CD4-positive, alpha-beta T cell treated with Interferon gamma for 1 hour (primary cell): ENCODE measurements around the gene AZI2.

Experiments used
- DNase-seq: peaks from one replicate; pipeline ENCODE4 v3.0.0-alpha.2; 2020

AZI2 gene

GRCh38 chr3:28348629-28349468 lies at the start of gene AZI2, which contains the start of gene ZCWPW2:
Gene AZI2, minus strand, starts transcription at chr3:28348824. Its CDS starts 8,207 bp downstream, at chr3:28340617.
Gene ZCWPW2, plus strand, starts transcription at chr3:28348721. Its CDS starts 64,348 bp downstream, at chr3:28413069.
- DNase-seq = peak; percentile 94

GRCh38 chr3:28388978-28389377 lies 40.4 kb upstream of the AZI2 start:
- DNase-seq = no peak

- no peak for DNase-seq
These were observed 37.4 kb upstream of the AZI2 start for GRCh38 chr3:28386049-28386448.

GRCh38 chr3:28376424-28376823 lies 27.8 kb upstream of the AZI2 start:
- DNase-seq = no peak

- DNase-seq = no peak
These were observed 911 bp upstream of the AZI2 start for GRCh38 chr3:28349469-28350000.

- no peak for DNase-seq
These were observed 377 bp downstream of the AZI2 start for GRCh38 chr3:28348265-28348628.

GRCh38 chr3:28347374-28348264 lies 1.0 kb downstream of the AZI2 start:
- no peak for DNase-seq

GRCh38 chr3:28345690-28346089 lies 2.9 kb downstream of the AZI2 start:
- DNase-seq = no peak

GRCh38 chr3:28343144-28343543 lies 5.5 kb downstream of the AZI2 start:
- no peak for DNase-seq

- DNase-seq = no peak
These were observed 11.4 kb downstream of the AZI2 start for GRCh38 chr3:28337230-28337629.

GRCh38 chr3:28335246-28335645 lies 13.4 kb downstream of the AZI2 start:
- no peak for DNase-seq

GRCh38 chr3:28334552-28334951 lies 14.1 kb downstream of the AZI2 start:
- no peak for DNase-seq

GRCh38 chr3:28328188-28329151 lies 20.2 kb downstream of the AZI2 start:
- DNase-seq = no peak

- no peak for DNase-seq
These were observed 22.1 kb downstream of the AZI2 start for GRCh38 chr3:28326458-28326926.

GRCh38 chr3:28322464-28322863 lies 26.2 kb downstream of the AZI2 start:
- DNase-seq = no peak

GRCh38 chr3:28320981-28321380 lies 27.6 kb downstream of the AZI2 start:
- no peak for DNase-seq

GRCh38 chr3:28317438-28318022 lies 31.1 kb downstream of the AZI2 start:
- peak; percentile 4 for DNase-seq

- DNase-seq = no peak
These were observed 32.4 kb downstream of the AZI2 start for GRCh38 chr3:28316226-28316625.

GRCh38 chr3:28315711-28316110 lies 32.9 kb downstream of the AZI2 start:
- no peak for DNase-seq

- no peak for DNase-seq
These were observed 40.4 kb downstream of the AZI2 start for GRCh38 chr3:28308196-28308595.

- DNase-seq = no peak
These were observed 46.9 kb downstream of the AZI2 start for GRCh38 chr3:28301688-28302087.
